ENCODE results near the gene SPINT2.

- TF ChIP-seq CTCF (optimal IDR thresholded peaks at IDR 0.05 in 1 of 3, IDR thresholded peaks at IDR 0.05 in 1 of 3, conservative IDR thresholded peaks at IDR 0.05 in 1 of 3; ENCODE audit: extremely low read depth in 1 of 3, insufficient read depth in 2 of 3, low read length in 3 of 3) (no peak), EZH2 (IDR thresholded peaks at IDR 0.05; ENCODE audit: low read length) (no peak)
Observed at GRCh38 chr19:38268539-38268938, 4.2 kb downstream of the SPINT2 start.

All from keratinocyte (primary cell).